ENCODE data around the gene RTN4RL1.
"Not testable (repeated sequence)": the region's sequence is repeated elsewhere in the genome, so short reads cannot be mapped to it uniquely, and the experiment has no call there.

The RTN4RL1 gene

GRCh38 chr17:1997927-1998742, 27.0 kb downstream of the RTN4RL1 start:
- DNase-seq, result no peak

GRCh38 chr17:1997289-1997926, 27.7 kb downstream of the RTN4RL1 start:
- no peak for DNase-seq

- DNase-seq, result no peak
These were observed 28.3 kb downstream of the RTN4RL1 start for GRCh38 chr17:1996800-1997288.

- no peak for DNase-seq
These were observed 29.0 kb downstream of the RTN4RL1 start for GRCh38 chr17:1995907-1996799.

- DNase-seq, result no peak
These were observed 29.7 kb downstream of the RTN4RL1 start for GRCh38 chr17:1995321-1995892.

- no peak for DNase-seq
These were observed 30.4 kb downstream of the RTN4RL1 start for GRCh38 chr17:1994707-1995106.

GRCh38 chr17:1992541-1992940, 32.6 kb downstream of the RTN4RL1 start:
- DNase-seq, result no peak

GRCh38 chr17:1989135-1989534, 36.0 kb downstream of the RTN4RL1 start:
- DNase-seq, result no peak

GRCh38 chr17:1986783-1987451, 38.2 kb downstream of the RTN4RL1 start:
- no peak for DNase-seq

- no peak for DNase-seq
These were observed 39.4 kb downstream of the RTN4RL1 start for GRCh38 chr17:1985686-1986085.

- no peak for DNase-seq
These were observed 40.0 kb downstream of the RTN4RL1 start for GRCh38 chr17:1985093-1985492.

- DNase-seq, result not testable (repeated sequence)
These were observed 42.3 kb downstream of the RTN4RL1 start for GRCh38 chr17:1982793-1983366.

- no peak for DNase-seq
These were observed 44.4 kb downstream of the RTN4RL1 start for GRCh38 chr17:1980665-1981250.

- DNase-seq, result no peak
These were observed 45.8 kb downstream of the RTN4RL1 start for GRCh38 chr17:1979182-1979985.

- no peak for DNase-seq
These were observed 46.7 kb downstream of the RTN4RL1 start for GRCh38 chr17:1978396-1978949.

- no peak for DNase-seq
These were observed 47.3 kb downstream of the RTN4RL1 start for GRCh38 chr17:1977583-1978395.

GRCh38 chr17:1976683-1977064, 48.5 kb downstream of the RTN4RL1 start:
- no peak for DNase-seq

- no peak for DNase-seq
These were observed 49.0 kb downstream of the RTN4RL1 start for GRCh38 chr17:1976000-1976682.

- no peak for DNase-seq
These were observed 49.6 kb downstream of the RTN4RL1 start for GRCh38 chr17:1975573-1975972.
